GM18520 (cell line): ENCODE results near the gene CYP11A1.

Source experiments
- ATAC-seq: cut with Tn5 transposase; IDR thresholded peaks from one replicate; pipeline ENCODE4 v1.9.1; 2021; ENCODE audit not compliant: unreplicated experiment

The CYP11A1 gene

GRCh38 chr15:74367296-74367854 is at the start of gene CYP11A1:
CYP11A1 (minus strand) TSS chr15:74367646; CDS start chr15:74367585, 61 bp downstream.
- ATAC-seq: no peak

- no peak for ATAC-seq
Observed at GRCh38 chr15:74417225-74417624, 49.8 kb upstream of the CYP11A1 start.

- no peak for ATAC-seq
Observed at GRCh38 chr15:74415966-74416916, 48.8 kb upstream of the CYP11A1 start.

- ATAC-seq: no peak
Observed at GRCh38 chr15:74414603-74415338, 47.3 kb upstream of the CYP11A1 start.

- ATAC-seq: no peak
Observed at GRCh38 chr15:74414081-74414580, 46.7 kb upstream of the CYP11A1 start.

- no peak for ATAC-seq
Observed at GRCh38 chr15:74413350-74414080, 46.1 kb upstream of the CYP11A1 start.

- ATAC-seq: no peak
Observed at GRCh38 chr15:74412159-74412558, 44.7 kb upstream of the CYP11A1 start.

- no peak for ATAC-seq
Observed at GRCh38 chr15:74411686-74412085, 44.2 kb upstream of the CYP11A1 start.

- ATAC-seq: no peak
Observed at GRCh38 chr15:74410502-74410901, 43.1 kb upstream of the CYP11A1 start.

GRCh38 chr15:74409225-74409624 is 41.8 kb upstream of the CYP11A1 start:
- ATAC-seq: no peak

- no peak for ATAC-seq
Observed at GRCh38 chr15:74408815-74409214, 41.4 kb upstream of the CYP11A1 start.

GRCh38 chr15:74408385-74408784 is 40.9 kb upstream of the CYP11A1 start:
- no peak for ATAC-seq

GRCh38 chr15:74406992-74407705 is 39.7 kb upstream of the CYP11A1 start:
- no peak for ATAC-seq

GRCh38 chr15:74406517-74406916 is 39.1 kb upstream of the CYP11A1 start:
- no peak for ATAC-seq

- no peak for ATAC-seq
Observed at GRCh38 chr15:74405823-74406222, 38.4 kb upstream of the CYP11A1 start.

GRCh38 chr15:74403991-74404563 is 36.6 kb upstream of the CYP11A1 start:
- no peak for ATAC-seq

GRCh38 chr15:74403588-74403919 is 36.1 kb upstream of the CYP11A1 start:
- no peak for ATAC-seq

GRCh38 chr15:74402873-74403587 is 35.6 kb upstream of the CYP11A1 start:
- ATAC-seq: no peak

GRCh38 chr15:74402337-74402841 is 34.9 kb upstream of the CYP11A1 start:
- ATAC-seq: no peak
